OCI-LY3 (cell line): Measurements from ENCODE around the gene HSPA12A.

Source experiments
- H2AFZ ChIP-seq: fragments of 200-600, 300-600 bp; shearing (Covaris generic); 2 replicates; pipeline ENCODE4 v1.6.0; 2014; ENCODE audit warnings: antibody characterized with exemption, low read depth, low read length
- H3K27ac ChIP-seq: fragments of 200-600, 300-600 bp; sonication (generic); 2 replicates; pipeline ENCODE4 v1.5.1; 2014; ENCODE audit warnings: mild to moderate bottlenecking, low read length, moderate library complexity, mixed read lengths
- H3K27me3 ChIP-seq: fragments of 200-600, 300-600 bp; sonication (generic); 2 replicates; pipeline ENCODE4 v1.6.1; 2014; ENCODE audit warnings: low read depth, low read length, mixed read lengths
- H3K36me3 ChIP-seq: fragments of 200-600, 300-600 bp; sonication (generic); replicated peaks from 2 replicates; pipeline ENCODE3; 2014; ENCODE audit warnings: low read depth, low read length, mixed read lengths
- H3K4me1 ChIP-seq: fragments of 300-600, 200-600 bp; sonication (generic); 2 replicates; pipeline ENCODE4 v1.6.1; 2014; ENCODE audit warnings: low read length, mixed read lengths
- H3K4me2 ChIP-seq: fragments of 200-600, 300-600 bp; sonication (generic); 2 replicates; pipeline ENCODE4 v1.6.1; 2014; ENCODE audit warnings: low read length, mixed read lengths
- H3K4me3 ChIP-seq: fragments of 300-600, 200-600 bp; sonication (generic); 2 replicates; pipeline ENCODE4 v1.5.1; 2014; ENCODE audit warnings: antibody characterized with exemption, mild to moderate bottlenecking, low read length, moderate library complexity
- H3K79me2 ChIP-seq: fragments of 300-600, 200-600 bp; shearing (Covaris generic); 2 replicates; pipeline ENCODE4 v1.6.1; 2014; ENCODE audit warnings: mild to moderate bottlenecking, low read length, mixed read lengths
- H3K9ac ChIP-seq: fragments of 300-600, 200-600 bp; shearing (Covaris generic); 2 replicates; pipeline ENCODE4 v1.6.0; 2014; ENCODE audit warnings: mild to moderate bottlenecking, low read length, moderate library complexity
- H3K9me3 ChIP-seq: fragments of 200-600, 300-600 bp; shearing (Covaris generic); 2 replicates; pipeline ENCODE4 v1.6.1; 2014; ENCODE audit warnings: low read length, mixed read lengths; ENCODE audit not compliant: insufficient read depth
- H4K20me1 ChIP-seq: fragments of 200-600, 300-600 bp; sonication (generic); 2 replicates; pipeline ENCODE4 v1.6.1; 2016; ENCODE audit warnings: low read length, mixed read lengths; ENCODE audit not compliant: insufficient read depth
- CTCF ChIP-seq: fragments of 200-600, 300-600 bp; sonication (generic); IDR thresholded peaks from 2 replicates; pipeline ENCODE4 v1.5.1; 2014; ENCODE audit warnings: antibody characterized with exemption, low read length, low read depth
- EZH2phosphoT487 ChIP-seq: fragments of 200-600 bp; shearing (Covaris generic); IDR thresholded peaks from 2 replicates; pipeline ENCODE4 v1.6.1; 2018; ENCODE audit warnings: antibody characterized with exemption, mixed run types, low read depth

The HSPA12A gene

GRCh38 chr10:116625845-116626244 lies 116.5 kb downstream of the HSPA12A start:
- no peak overlapping the region for H3K4me3 ChIP-seq
- TF ChIP-seq EZH2phosphoT487: no peak
- no peak for TF ChIP-seq CTCF
- no peaks in the 10 kb centered on the region for H4K20me1 ChIP-seq
- H3K79me2 ChIP-seq: no peaks in the 10 kb centered on the region
- H2AFZ ChIP-seq: no peak overlapping the region
- H3K27me3 ChIP-seq: no peaks in the 10 kb centered on the region
- H3K27ac ChIP-seq: no peak overlapping the region
- H3K4me2 ChIP-seq: no peak overlapping the region
- no peaks in the 10 kb centered on the region for H3K4me1 ChIP-seq
- H3K9me3 ChIP-seq: no peaks in the 10 kb centered on the region
- H3K36me3 ChIP-seq: no peaks in the 10 kb centered on the region
- no peak overlapping the region for H3K9ac ChIP-seq

DNA sequence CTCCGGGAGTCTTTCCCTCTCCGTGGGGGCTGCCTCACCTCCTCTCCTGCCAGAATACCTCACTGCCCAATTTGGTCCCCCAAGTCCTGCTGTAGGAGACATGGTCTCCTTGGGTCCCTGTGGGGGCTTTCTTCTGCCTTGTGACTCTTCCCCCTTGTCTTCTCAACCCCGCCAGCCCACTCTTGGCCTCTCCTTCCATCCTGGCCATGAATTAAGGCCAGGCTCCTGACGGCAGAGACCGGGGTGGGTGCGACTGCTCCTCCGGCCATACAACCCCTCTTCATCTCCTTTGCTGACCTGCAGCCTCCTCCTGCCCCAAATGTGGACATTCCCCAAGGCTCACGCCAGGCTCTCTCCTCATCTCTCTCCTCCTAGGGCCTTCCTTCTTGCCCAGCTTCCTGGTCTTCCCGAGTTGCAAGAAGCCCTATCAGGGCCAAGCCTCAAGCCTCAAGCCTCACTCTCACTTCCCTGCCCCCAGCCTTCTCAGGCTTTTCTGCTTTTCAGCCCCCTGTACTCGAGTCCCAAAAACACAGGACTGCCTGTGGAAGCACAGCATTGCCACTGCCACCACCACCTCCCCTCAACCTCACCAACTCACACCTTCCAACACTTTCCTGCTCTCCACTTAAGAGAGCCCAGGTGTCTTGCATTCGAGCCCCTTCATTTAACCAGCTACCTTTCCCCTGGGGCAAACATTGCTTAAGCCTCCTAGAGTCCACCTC lies 120.3 kb downstream of the HSPA12A start:
- H3K4me2 ChIP-seq: no peak overlapping the region
- no peak overlapping the region for H3K4me3 ChIP-seq
- no peaks in the 10 kb centered on the region for H3K4me1 ChIP-seq
- no peak overlapping the region for H2AFZ ChIP-seq
- H3K79me2 ChIP-seq: no peaks in the 10 kb centered on the region
- H3K9me3 ChIP-seq: no peaks in the 10 kb centered on the region
- TF ChIP-seq EZH2phosphoT487 (no peak), CTCF (no peak)
- H3K9ac ChIP-seq: no peak overlapping the region
- no peaks in the 10 kb centered on the region for H3K36me3 ChIP-seq
- H4K20me1 ChIP-seq: no peaks in the 10 kb centered on the region
- H3K27me3 ChIP-seq: no peaks in the 10 kb centered on the region
- no peak overlapping the region for H3K27ac ChIP-seq

- H3K9me3 ChIP-seq: no peaks in the 10 kb centered on the region
- H3K27me3 ChIP-seq: no peaks in the 10 kb centered on the region
- H3K4me2 ChIP-seq: no peak overlapping the region
- no peaks in the 10 kb centered on the region for H3K79me2 ChIP-seq
- H4K20me1 ChIP-seq: no peaks in the 10 kb centered on the region
- H3K4me3 ChIP-seq: no peak overlapping the region
- H3K9ac ChIP-seq: no peak overlapping the region
- H3K27ac ChIP-seq: no peak overlapping the region
- TF ChIP-seq CTCF (no peak), EZH2phosphoT487 (no peak)
- H3K36me3 ChIP-seq: no peaks in the 10 kb centered on the region
- no peaks in the 10 kb centered on the region for H3K4me1 ChIP-seq
- no peak overlapping the region for H2AFZ ChIP-seq
Observed at GRCh38 chr10:116621476-116621875, 120.9 kb downstream of the HSPA12A start.
